Bronchial epithelial cell (primary cell): ENCODE measurements around the gene TENM4. TPM values are rescaled to one million over a fixed set of nuclear protein-coding genes. Genes with fewer than 3 reads are reported as not detected.

Experiments
- DNase-seq: peaks from one replicate; pipeline ENCODE4 v3.0.0-alpha.2; 2010; ENCODE audit warnings: low read depth
- FAIRE-seq: peaks from 2 replicates; lab custom pipeline; 2011; peaks lifted over from hg19 to GRCh38; lab: Jason Lieb, UNC
- H3K27me3 ChIP-seq: 2 replicates; pipeline ENCODE4 v1.5.1; 2011; ENCODE audit warnings: low read length; ENCODE audit not compliant: control insufficient read depth, insufficient read depth
- H3K36me3 ChIP-seq: 2 replicates; pipeline ENCODE4 v1.5.1; 2011; ENCODE audit warnings: low read length; ENCODE audit not compliant: control insufficient read depth, insufficient read depth
- H3K4me3 ChIP-seq: 2 replicates; pipeline ENCODE4 v1.5.1; 2011; ENCODE audit warnings: mild to moderate bottlenecking, low read depth, low read length, control low read depth
- CTCF ChIP-seq: IDR thresholded peaks from 2 replicates; pipeline ENCODE4 v1.5.1; 2011; ENCODE audit warnings: mild to moderate bottlenecking, moderate library complexity, low read length, control low read depth, inconsistent platforms; ENCODE audit not compliant: insufficient read depth, severe bottlenecking
- total RNA-seq: library from RNA; depleted of rRNA; stranded (reverse); fragments of >200 nt; gene quantifications from 2 replicates; pipeline ENCODE4 v1.2.1, GENCODE V29; 2014

The TENM4 gene
- 3.2 and 6.1 TPM in 2 replicates for total RNA-seq

DNA sequence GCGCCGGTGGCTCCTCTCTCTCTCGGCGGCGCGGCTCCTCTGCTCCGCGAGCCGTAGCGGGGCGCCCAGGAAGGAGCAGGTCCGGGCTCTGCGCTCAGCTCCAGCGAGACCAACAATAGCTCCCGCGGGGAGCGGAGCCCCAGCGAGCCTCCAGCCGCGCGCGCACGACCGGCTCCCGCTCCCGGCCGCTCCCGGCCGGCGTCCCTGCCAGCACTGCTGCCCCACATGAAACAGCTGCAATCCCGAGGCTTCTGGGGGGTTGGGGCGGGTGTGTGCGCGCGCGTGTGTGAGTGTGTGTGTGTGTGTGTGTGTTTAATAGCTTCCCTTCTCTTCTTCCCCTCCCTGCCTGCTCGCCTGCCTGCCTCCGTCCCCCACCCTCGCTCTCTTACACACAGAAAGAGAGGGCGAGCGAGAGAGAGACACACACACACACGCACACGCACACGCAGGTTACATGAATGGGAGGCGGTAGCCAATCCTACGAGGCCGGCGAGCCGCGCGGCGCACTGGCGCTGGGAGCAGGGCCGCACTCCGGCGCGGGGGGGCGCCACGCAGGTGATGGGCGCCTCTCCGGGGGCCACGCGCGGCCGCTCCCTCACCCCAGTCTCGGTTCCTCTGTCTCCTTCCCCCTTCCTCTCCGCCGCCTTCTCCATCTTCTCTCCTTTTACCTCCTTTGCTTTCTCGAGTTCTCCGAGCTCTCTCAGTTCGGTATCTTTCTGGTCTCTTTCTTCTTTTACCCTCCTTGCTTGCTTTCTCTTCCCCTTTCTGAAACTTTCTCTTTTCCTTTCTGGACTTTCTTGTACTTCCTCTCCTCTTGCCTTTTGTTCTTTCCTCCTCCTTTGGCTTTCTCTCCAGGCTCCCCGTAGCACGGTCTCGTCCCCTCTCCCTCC, at the start of gene TENM4:
Gene TENM4 (minus strand): TSS at position 460 of the 890 bp plus-strand sequence. CDS start 371,086 bp downstream, outside the sequence.
- TF ChIP-seq CTCF, result peak; percentile 48
- DNase-seq (peak; percentile 44), FAIRE-seq (no peak)
- Histone ChIP-seq H3K27me3 (peaks cover 2% of the 10 kb centered on the region), H3K36me3 (no peaks in the 10 kb centered on the region), H3K4me3 (peak within 1 kb of the TSS; percentile 63)

- Histone ChIP-seq H3K36me3 (no peaks in the 10 kb centered on the region), H3K4me3 (no peak overlapping the region), H3K27me3 (peaks cover 3% of the 10 kb centered on the region)
- no peak for DNase-seq
- TF ChIP-seq CTCF, result no peak
- FAIRE-seq, result no peak
Observed at GRCh38 chr11:79488286-79488685, 47.5 kb upstream of the TENM4 start.

GRCh38 chr11:79487412-79487811, 46.6 kb upstream of the TENM4 start:
- DNase-seq, result no peak
- no peak for FAIRE-seq
- no peaks in the 10 kb centered on the region for H3K36me3 ChIP-seq
- H3K27me3 ChIP-seq, result peaks cover 3% of the 10 kb centered on the region
- TF ChIP-seq CTCF, result no peak
- H3K4me3 ChIP-seq, result no peak overlapping the region

- FAIRE-seq, result peak; percentile 13
- peak; percentile 25 for DNase-seq
- no peaks in the 10 kb centered on the region for H3K36me3 ChIP-seq
- H3K4me3 ChIP-seq, result no peak overlapping the region
- TF ChIP-seq CTCF, result no peak
- H3K27me3 ChIP-seq, result peaks cover 3% of the 10 kb centered on the region
Observed at GRCh38 chr11:79486242-79486984, 45.6 kb upstream of the TENM4 start.

- no peak for FAIRE-seq
Observed at GRCh38 chr11:79485694-79486093, 44.9 kb upstream of the TENM4 start.

More at GRCh38 chr11:79485694-79486093, 44.9 kb upstream of the TENM4 start:
- TF ChIP-seq CTCF, result no peak
- H3K36me3 ChIP-seq, result no peaks in the 10 kb centered on the region
- DNase-seq, result no peak
- H3K4me3 ChIP-seq, result no peak overlapping the region
- H3K27me3 ChIP-seq, result peaks cover 3% of the 10 kb centered on the region
